ENCODE measurements around the gene PTTG2.

GRCh38 chr4:37981425-37981824 is 21.2 kb downstream of the PTTG2 start:
- no peak for TF ChIP-seq CTCF (IDR thresholded peaks at IDR 0.05)
- TF ChIP-seq POLR2A (IDR thresholded peaks at IDR 0.05; ENCODE audit: low read depth), result no peak
- no peak for TF ChIP-seq POLR2AphosphoS5 (IDR thresholded peaks at IDR 0.05)
- no peak for TF ChIP-seq EP300 (IDR thresholded peaks at IDR 0.05)
